H1 (cell line): ENCODE results near the gene NOP16. TPM values are rescaled to one million over a fixed set of nuclear protein-coding genes. Genes with fewer than 3 reads are reported as not detected.

ENCODE experiments used
- CTCF ChIA-PET: fragments of 300-600 bp; sonication (Branson Sonifier 250); formaldehyde crosslinking; loops from one replicate; lab custom pipeline; 2021; ENCODE audit not compliant: partially characterized antibody; lab: Charles Lee
- POLR2A ChIA-PET: fragments of 300-600 bp; sonication (Branson Sonifier 250); formaldehyde crosslinking; loops from one replicate; lab custom pipeline; 2021; ENCODE audit warnings: inconsistent platforms; ENCODE audit not compliant: partially characterized antibody; lab: Charles Lee
- DNase-seq, 2 experiments: peaks; one replicate each; pipeline versions ENCODE4 v3.0.0 to v3.0.0-alpha.2; 2010 to 2022; ENCODE audit warnings: low spot score in 2 of 2, low read depth in 1 of 2, mixed read lengths in 1 of 2
- FAIRE-seq: peaks from 2 replicates; lab custom pipeline; 2011; peaks lifted over from hg19 to GRCh38; lab: Jason Lieb, UNC
- H2AFZ ChIP-seq: 2 replicates; pipeline ENCODE4 v1.8.1; 2012; ENCODE audit warnings: low read length, inconsistent platforms
- H2AK5ac ChIP-seq: 2 replicates; pipeline ENCODE4 v1.6.1; 2013; ENCODE audit warnings: low read depth, low read length
- H2BK120ac ChIP-seq: replicated peaks from 2 replicates; pipeline ENCODE3; 2013; ENCODE audit warnings: low read depth, low read length, inconsistent platforms
- H2BK12ac ChIP-seq: 2 replicates; pipeline ENCODE4 v1.6.1; 2013; ENCODE audit warnings: low read depth, low read length
- H2BK15ac ChIP-seq: 2 replicates; pipeline ENCODE4 v1.6.1; 2013; ENCODE audit warnings: low read length
- H2BK20ac ChIP-seq: 2 replicates; pipeline ENCODE4 v1.6.1; 2013; ENCODE audit warnings: low read length
- H2BK5ac ChIP-seq: 2 replicates; pipeline ENCODE4 v1.6.1; 2013; ENCODE audit warnings: low read depth, low read length
- H3K14ac ChIP-seq: 2 replicates; pipeline ENCODE4 v1.6.1; 2013; ENCODE audit warnings: inconsistent platforms; ENCODE audit not compliant: insufficient read length
- H3K18ac ChIP-seq: 2 replicates; pipeline ENCODE4 v1.6.1; 2013; ENCODE audit warnings: low read length; ENCODE audit errors: extremely low read depth
- H3K23ac ChIP-seq: 2 replicates; pipeline ENCODE4 v1.6.1; 2013; ENCODE audit warnings: inconsistent platforms; ENCODE audit not compliant: insufficient read length
- H3K23me2 ChIP-seq: 2 replicates; pipeline ENCODE4 v1.6.1; 2013; ENCODE audit warnings: low read depth, low read length
- H3K27ac ChIP-seq: 2 replicates; pipeline ENCODE4 v1.6.1; 2011; ENCODE audit warnings: low read depth, low read length, inconsistent platforms
- H3K27me3 ChIP-seq, 4 experiments: replicated peaks in 1 of 4; 1 replicate in 1 of 4; 2 replicates in 3 of 4; pipeline versions ENCODE4 v1.6.1 to v1.8.1; 2011 to 2013; ENCODE audit warnings: low read length in 3 of 4, mild to moderate bottlenecking in 3 of 4, inconsistent platforms in 2 of 4, mixed read lengths in 2 of 4, moderate library complexity in 1 of 4; ENCODE audit not compliant: control insufficient read depth in 3 of 4, insufficient read depth in 3 of 4; ENCODE audit errors: extremely low read depth in 1 of 4
- H3K36me3 ChIP-seq, 4 experiments: 2 replicates each; pipeline versions ENCODE4 v1.6.1 to v1.8.1; 2011 to 2013; ENCODE audit warnings: mild to moderate bottlenecking in 4 of 4, low read length in 3 of 4, moderate library complexity in 2 of 4, control low read depth in 1 of 4, inconsistent platforms in 1 of 4; ENCODE audit not compliant: insufficient read depth in 4 of 4, control insufficient read depth in 2 of 4
- H3K4ac ChIP-seq: replicated peaks from 2 replicates; pipeline ENCODE3; 2013; ENCODE audit warnings: low read length, low read depth, mixed read lengths, inconsistent platforms; ENCODE audit not compliant: insufficient read length
- H3K4me1 ChIP-seq, 4 experiments: replicated peaks in 1 of 4; 1 replicate in 1 of 4; 2 replicates in 3 of 4; pipeline versions ENCODE4 v1.6.1 to v1.8.1; 2011 to 2013; ENCODE audit warnings: low read length in 3 of 4, inconsistent platforms in 2 of 4, mixed read lengths in 1 of 4; ENCODE audit not compliant: insufficient read depth in 4 of 4, control insufficient read depth in 3 of 4
- H3K4me2 ChIP-seq, 2 experiments: 2 replicates each; pipeline versions ENCODE4 v1.6.1 to v1.8.1; 2011 to 2013; ENCODE audit warnings: low read depth in 2 of 2, low read length in 2 of 2, control low read depth in 1 of 2, inconsistent platforms in 1 of 2, mild to moderate bottlenecking in 1 of 2; ENCODE audit not compliant: insufficient read depth in 1 of 2
- H3K4me3 ChIP-seq, 4 experiments: fragments of 200-600, 300-600 bp in 1 of 4; sonication (generic), shearing (Covaris generic), sonication (Bioruptor Twin) in 1 of 4; 2 replicates each; pipeline versions ENCODE4 v1.5.1 to v1.8.1; 2011 to 2016; ENCODE audit warnings: low read length in 4 of 4, low read depth in 3 of 4, control low read depth in 2 of 4, inconsistent platforms in 2 of 4, mild to moderate bottlenecking in 2 of 4, mixed read lengths in 1 of 4, moderate library complexity in 1 of 4; ENCODE audit not compliant: insufficient read depth in 2 of 4; ENCODE audit errors: extremely low read depth in 1 of 4
- H3K56ac ChIP-seq: replicated peaks from 2 replicates; pipeline ENCODE3; 2013; ENCODE audit warnings: low read depth, mild to moderate bottlenecking, mixed read lengths, low read length, inconsistent platforms; ENCODE audit not compliant: insufficient read length
- H3K79me1 ChIP-seq: 2 replicates; pipeline ENCODE4 v1.6.1; 2013; ENCODE audit warnings: low read depth, low read length, control low read depth
- H3K79me2 ChIP-seq, 2 experiments: 2 replicates each; pipeline versions ENCODE4 v1.6.1 to v1.8.1; 2012 to 2013; ENCODE audit warnings: low read length in 2 of 2, mild to moderate bottlenecking in 2 of 2, inconsistent platforms in 1 of 2; ENCODE audit not compliant: insufficient read depth in 2 of 2, control insufficient read depth in 1 of 2
- H3K9ac ChIP-seq, 4 experiments: replicated peaks in 1 of 4; 1 replicate in 1 of 4; 2 replicates in 3 of 4; pipeline versions ENCODE4 v1.6.1 to v1.8.1; 2011 to 2013; ENCODE audit warnings: low read depth in 3 of 4, low read length in 3 of 4, control low read depth in 2 of 4, mild to moderate bottlenecking in 2 of 4, moderate library complexity in 2 of 4, inconsistent platforms in 1 of 4; ENCODE audit errors: extremely low read depth in 1 of 4
- H3K9me3 ChIP-seq, 2 experiments: 2 replicates each; pipeline versions ENCODE4 v1.6.1 to v1.8.1; 2012 to 2013; ENCODE audit warnings: mild to moderate bottlenecking in 2 of 2, moderate library complexity in 2 of 2, control low read depth in 1 of 2, inconsistent platforms in 1 of 2, low read depth in 1 of 2, low read length in 1 of 2, mixed read lengths in 1 of 2; ENCODE audit not compliant: insufficient read depth in 2 of 2
- H4K20me1 ChIP-seq, 2 experiments: replicated peaks in 1 of 2; 2 replicates each; pipeline versions ENCODE3 to v1.8.1; 2011 to 2013; ENCODE audit warnings: inconsistent platforms in 2 of 2, low read length in 2 of 2, mild to moderate bottlenecking in 1 of 2; ENCODE audit not compliant: insufficient read depth in 2 of 2, control insufficient read depth in 1 of 2
- H4K5ac ChIP-seq: 2 replicates; pipeline ENCODE4 v1.6.1; 2013; ENCODE audit warnings: low read length, low read depth, mixed read lengths, inconsistent platforms; ENCODE audit not compliant: insufficient read length
- H4K8ac ChIP-seq: 2 replicates; pipeline ENCODE4 v1.8.0; 2013; ENCODE audit warnings: mild to moderate bottlenecking, moderate library complexity, low read length, inconsistent platforms; ENCODE audit not compliant: insufficient read depth; ENCODE audit errors: extremely low read depth
- H4K91ac ChIP-seq: replicated peaks from 2 replicates; pipeline ENCODE3; 2013; ENCODE audit warnings: low read length, mixed read lengths, inconsistent platforms; ENCODE audit not compliant: insufficient read length
- GABPA ChIP-seq: IDR thresholded peaks from 2 replicates; pipeline ENCODE4 v1.6.1; 2011; ENCODE audit warnings: mild to moderate bottlenecking, low read length, moderate library complexity, borderline replicate concordance; ENCODE audit not compliant: insufficient read depth
- JUND ChIP-seq: IDR thresholded peaks from 2 replicates; pipeline ENCODE4 v1.6.1; 2011; ENCODE audit warnings: mild to moderate bottlenecking, improper control_type of control experiment, low read length
- KDM1A ChIP-seq: fragments of 200-600, 300-600 bp; sonication (generic); IDR thresholded peaks from 2 replicates; pipeline ENCODE4 v1.7.1; 2016; ENCODE audit warnings: mild to moderate bottlenecking, low read length, borderline replicate concordance
- KDM4A ChIP-seq: IDR thresholded peaks from one replicate; pipeline ENCODE4 v1.7.1; 2012; ENCODE audit warnings: low read depth, mild to moderate bottlenecking, moderate library complexity, low read length, inconsistent platforms; ENCODE audit not compliant: severe bottlenecking
- RBBP5 ChIP-seq: IDR thresholded peaks from 2 replicates; pipeline ENCODE4 v1.7.1; 2012; ENCODE audit warnings: low read depth, mild to moderate bottlenecking, inconsistent platforms, low read length, moderate library complexity, borderline replicate concordance
- RFX5 ChIP-seq: IDR thresholded peaks from 2 replicates; pipeline ENCODE4 v1.6.1; 2011; ENCODE audit warnings: low read depth, low read length, improper control_type of control experiment, borderline replicate concordance
- SIN3A ChIP-seq, 2 experiments: IDR thresholded peaks in 1 of 2; conservative IDR thresholded peaks in 1 of 2; 2 replicates each; pipeline ENCODE4 v1.6.1; 2011 to 2012; ENCODE audit warnings: low read length in 2 of 2, improper control_type of control experiment in 1 of 2, low read depth in 1 of 2, mild to moderate bottlenecking in 1 of 2
- SIRT6 ChIP-seq: IDR thresholded peaks from one replicate; pipeline ENCODE4 v1.7.1; 2012; ENCODE audit warnings: low read length, inconsistent platforms
- SIX5 ChIP-seq: IDR thresholded peaks from 2 replicates; pipeline ENCODE4 v1.6.1; 2011; ENCODE audit warnings: mild to moderate bottlenecking, low read depth, low read length
- SRF ChIP-seq: IDR thresholded peaks from 2 replicates; pipeline ENCODE4 v1.6.1; 2011; ENCODE audit warnings: mild to moderate bottlenecking, low read depth, low read length, moderate library complexity
- TAF1 ChIP-seq: IDR thresholded peaks from 2 replicates; pipeline ENCODE4 v1.6.1; 2011; ENCODE audit warnings: mild to moderate bottlenecking, low read depth, low read length
- WGBS, 2 experiments: shearing (Covaris generic) in 1 of 2; methylation state at CpG; one replicate each; pipeline versions ENCODE4 v1.1.6 to v1.1.7; 2013 to 2015; ENCODE audit warnings: low lambda C conversion rate in 2 of 2, mixed read lengths in 2 of 2, inconsistent platforms in 1 of 2, low coverage in 1 of 2, missing lambda C conversion rate in 1 of 2; ENCODE audit not compliant: insufficient replicate concordance in 2 of 2, insufficient coverage in 1 of 2, insufficient read length in 1 of 2; ENCODE audit errors: extremely low coverage in 1 of 2, missing lambda C conversion rate in 1 of 2; 5-methylcytosine and 5-hydroxymethylcytosine counted together
- polyA plus RNA-seq, 7 experiments: library from polyadenylated mRNA; depleted of rRNA in 3 of 7; stranded (reverse) in 5 of 7; unstranded in 2 of 7; fragments of >200 nt in 5 of 7; fragments of 200-250 nt in 2 of 7; gene quantifications; 1 replicate in 5 of 7; 2 replicates in 1 of 7; 4 replicates in 1 of 7; pipeline versions ENCODE4 v1.2.1 to v1.2.3, GENCODE V29; 2011 to 2013; ENCODE audit warnings: missing spikeins in 2 of 7, mixed read lengths in 2 of 7
- total RNA-seq: library from RNA; stranded (reverse); fragmentation: NEBNext Ultra II Directional; extraction: Animal tissue kit (Norgen Biotek cat#: 25700); gene quantifications from 2 replicates; pipeline ENCODE4 v1.2.1, GENCODE V29; 2021
- TF ChIP-seq, protein P1 (sequence below): IDR thresholded peaks from 2 replicates; pipeline ENCODE4 v1.6.1; 2012; ENCODE audit warnings: inconsistent platforms

The NOP16 gene
- total and polyA plus RNA-seq, 2 of the 8 experiments (the other 6 are each of a cell fraction or from before 2014, with no cell fraction given): 46.9 to 65.2 TPM

DNA sequence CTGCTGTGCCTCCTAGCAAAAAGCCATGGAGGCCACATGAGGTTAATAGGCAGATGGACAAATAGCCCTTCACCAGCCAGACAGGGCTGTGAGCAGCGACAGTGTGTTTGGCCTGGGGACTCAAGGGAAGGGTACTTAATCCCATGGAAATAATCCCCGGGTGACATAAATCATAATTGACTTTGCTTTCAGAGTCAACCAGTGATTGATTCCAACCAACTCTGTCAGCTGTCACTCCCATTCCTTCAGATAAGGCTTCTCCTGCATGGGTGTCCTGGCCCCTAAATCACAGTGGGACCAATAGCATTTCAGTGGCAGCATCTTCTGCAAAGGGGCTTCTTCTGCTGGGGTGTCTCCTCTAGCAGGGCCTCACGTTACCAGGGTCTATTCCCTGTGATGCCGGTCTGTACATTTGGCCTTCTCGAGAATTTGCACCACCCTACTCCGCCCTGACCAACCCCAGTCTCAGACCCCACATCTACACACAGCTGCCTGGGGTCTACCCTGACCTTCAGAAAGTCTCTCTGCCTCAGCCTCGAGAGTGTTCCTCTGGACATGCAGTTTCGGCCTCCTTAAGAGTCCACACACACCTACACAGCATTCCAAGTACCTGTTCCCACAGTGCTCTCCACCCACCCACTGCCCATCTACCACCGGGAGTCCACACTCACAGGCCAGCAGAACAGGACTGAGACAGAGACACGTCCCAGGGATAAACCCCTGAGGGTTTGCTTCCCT, 24.3 kb upstream of the NOP16 start:
- CTCF ChIA-PET: interaction anchor here (0.6 kb wide), 1 partner anchor 40 kb away, joined by 3 read pairs; no protein-coding TSS in a partner anchor
- TF ChIP-seq KDM4A: no peak
- no peak for TF ChIP-seq TAF1
- TF ChIP-seq SIN3A (conservative IDR thresholded peaks at IDR 0.05 in 1 of 2, IDR thresholded peaks at IDR 0.05 in 1 of 2; ENCODE audit: low read depth in 1 of 2, low read length in 2 of 2): no peak
- no peak for TF ChIP-seq KDM1A
- no peak for TF ChIP-seq SIRT6
- no peak for TF ChIP-seq SRF
- TF ChIP-seq RFX5: no peak
- TF ChIP-seq, protein P1, sequence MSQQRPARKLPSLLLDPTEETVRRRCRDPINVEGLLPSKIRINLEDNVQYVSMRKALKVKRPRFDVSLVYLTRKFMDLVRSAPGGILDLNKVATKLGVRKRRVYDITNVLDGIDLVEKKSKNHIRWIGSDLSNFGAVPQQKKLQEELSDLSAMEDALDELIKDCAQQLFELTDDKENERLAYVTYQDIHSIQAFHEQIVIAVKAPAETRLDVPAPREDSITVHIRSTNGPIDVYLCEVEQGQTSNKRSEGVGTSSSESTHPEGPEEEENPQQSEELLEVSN: no peak
- no peak for TF ChIP-seq SIX5
- TF ChIP-seq JUND: no peak
- TF ChIP-seq RBBP5: no peak
- TF ChIP-seq GABPA: no peak

More for the DNA sequence above, 24.3 kb upstream of the NOP16 start:
- H2BK15ac ChIP-seq: no peak overlapping the region
- no peak overlapping the region for H3K14ac ChIP-seq
- H2AK5ac ChIP-seq: no peak overlapping the region
- no peak overlapping the region for H3K9ac ChIP-seq
- no peak overlapping the region for H2BK120ac ChIP-seq
- 0 out of 8 replicates have a peak, but pooled peaks cover 0 to 2% (median 0%) of the 10 kb centered on the region in 4 experiments for H3K36me3 ChIP-seq
- no peak overlapping the region for H2AFZ ChIP-seq
- no peak overlapping the region for H3K23ac ChIP-seq
- no peak overlapping the region for H3K27ac ChIP-seq
- no peaks in the 10 kb centered on the region; the same call in 1 of the 2 replicates for H3K23me2 ChIP-seq
- H2BK12ac ChIP-seq: no peak overlapping the region
- H3K4ac ChIP-seq: no peak overlapping the region
- no peak overlapping the region for H4K8ac ChIP-seq
- no peak overlapping the region for H4K91ac ChIP-seq
- peaks cover 0 to 2% of the 10 kb centered on the region in 2 experiments for H4K20me1 ChIP-seq
- no peak for DNase-seq
- H3K79me2 ChIP-seq: no peaks in the 10 kb centered on the region
- peaks cover 0 to 3% (median 0%) of the 10 kb centered on the region in 4 experiments; a peak in 4 of 7 replicates for H3K4me1 ChIP-seq
- no peak overlapping the region for H3K18ac ChIP-seq
- no peak for FAIRE-seq
- H3K9me3 ChIP-seq: no peaks in the 10 kb centered on the region
- H2BK20ac ChIP-seq: no peak overlapping the region
- POLR2A ChIA-PET: no interaction called here
- no peak overlapping the region for H3K4me2 ChIP-seq
- H2BK5ac ChIP-seq: no peak overlapping the region
- H3K4me3 ChIP-seq: no peak overlapping the region
- H3K27me3 ChIP-seq: peaks cover 0 to 10% (median 9%) of the 10 kb centered on the region in 4 experiments; a peak in 5 of 7 replicates
- 88% methylated on average over 10 of the region's 10 CpGs; no CpG with 5 or more reads in 1 of the 2 experiments for WGBS, 2 experiments
- no peak overlapping the region for H3K56ac ChIP-seq
- H3K79me1 ChIP-seq: no peaks in the 10 kb centered on the region
- H4K5ac ChIP-seq: no peak overlapping the region
